ENCODE data around the gene CCDC183.

GRCh38 chr9:136832581-136832980, 36.4 kb downstream of the CCDC183 start:
- TF ChIP-seq POLR2A (IDR thresholded peaks at IDR 0.05), result no peak
- no peak for TF ChIP-seq CTCF (IDR thresholded peaks at IDR 0.05)

All from body of pancreas (tissue), 4 donors.